HUES64 (cell line): ENCODE data around the gene ENTPD8.

Experiments used
- H3K27ac ChIP-seq: 2 replicates; pipeline ENCODE4 v1.7.0; 2013; ENCODE audit warnings: low read depth, low read length, inconsistent platforms
- H3K27me3 ChIP-seq: 2 replicates; pipeline ENCODE4 v1.6.1; 2013; ENCODE audit warnings: mild to moderate bottlenecking, low read length; ENCODE audit not compliant: insufficient read depth
- H3K36me3 ChIP-seq: 2 replicates; pipeline ENCODE4 v1.6.1; 2013; ENCODE audit warnings: mild to moderate bottlenecking, low read length; ENCODE audit not compliant: insufficient read depth
- H3K4me1 ChIP-seq: 2 replicates; pipeline ENCODE4 v1.6.1; 2013; ENCODE audit warnings: mild to moderate bottlenecking, low read length, moderate library complexity; ENCODE audit not compliant: insufficient read depth
- H3K4me3 ChIP-seq: 2 replicates; pipeline ENCODE4 v1.5.1; 2013; ENCODE audit warnings: mild to moderate bottlenecking, low read length, moderate library complexity
- H3K9ac ChIP-seq: 2 replicates; pipeline ENCODE4 v1.6.1; 2013; ENCODE audit warnings: mild to moderate bottlenecking, low read depth, low read length
- H3K9me3 ChIP-seq: 2 replicates; pipeline ENCODE4 v1.6.1; 2013; ENCODE audit warnings: low read depth, low read length; ENCODE audit not compliant: insufficient read depth
- WGBS: fragments of 150-250, 120-280 bp; methylation state at CpG from one replicate; pipeline ENCODE4 v1.1.7; 2013; ENCODE audit warnings: missing lambda C conversion rate; 5-methylcytosine and 5-hydroxymethylcytosine counted together

ENTPD8 gene

DNA sequence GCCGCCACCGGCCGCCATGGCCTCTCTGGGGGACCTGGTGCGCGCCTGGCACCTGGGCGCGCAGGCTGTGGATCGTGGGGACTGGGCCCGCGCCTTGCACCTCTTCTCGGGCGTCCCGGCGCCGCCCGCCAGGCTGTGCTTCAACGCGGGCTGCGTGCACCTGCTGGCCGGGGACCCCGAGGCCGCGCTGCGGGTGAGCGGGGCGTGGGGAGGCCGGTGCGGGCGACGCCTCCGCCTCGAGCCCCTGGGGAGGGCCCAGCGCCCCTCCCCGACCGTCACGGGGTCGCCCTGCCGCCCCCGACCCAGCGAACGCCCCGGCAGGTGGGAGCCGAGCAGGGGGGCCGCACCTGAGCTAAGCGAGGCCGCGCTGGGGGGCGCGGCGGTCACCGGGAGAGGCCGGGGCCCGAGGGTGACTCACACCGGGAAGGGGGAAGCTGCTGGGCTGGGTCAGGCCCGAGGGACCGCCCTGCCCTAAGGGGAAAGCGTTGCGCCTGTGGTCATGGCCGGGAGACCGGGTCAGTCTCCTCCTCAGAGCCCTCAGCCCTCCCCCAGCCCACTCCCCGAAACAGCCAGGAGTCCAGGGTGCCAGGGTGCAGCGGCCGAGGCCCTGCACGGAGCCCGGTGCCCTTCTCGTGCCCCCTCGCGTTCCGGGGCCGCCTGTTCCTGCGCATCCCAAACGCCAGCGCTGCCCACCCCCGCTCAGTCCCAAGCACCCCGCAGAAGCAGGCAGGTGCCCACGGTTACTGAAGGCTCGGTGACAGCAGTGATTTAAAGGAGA lies 17.5 kb downstream of the ENTPD8 start:
- Histone ChIP-seq H3K36me3 (peaks cover 2% of the 10 kb centered on the region; the same call in 1 of the 2 replicates), H3K4me3 (peak overlapping the region; percentile 55), H3K27ac (no peak overlapping the region), H3K4me1 (peaks cover 5% of the 10 kb centered on the region; the same call in 1 of the 2 replicates), H3K27me3 (peaks cover 16% of the 10 kb centered on the region), H3K9me3 (no peaks in the 10 kb centered on the region), H3K9ac (peak overlapping the region; percentile 52; the same call in 1 of the 2 replicates)
- WGBS, result 19% methylated on average over 77 of the region's 77 CpGs

DNA sequence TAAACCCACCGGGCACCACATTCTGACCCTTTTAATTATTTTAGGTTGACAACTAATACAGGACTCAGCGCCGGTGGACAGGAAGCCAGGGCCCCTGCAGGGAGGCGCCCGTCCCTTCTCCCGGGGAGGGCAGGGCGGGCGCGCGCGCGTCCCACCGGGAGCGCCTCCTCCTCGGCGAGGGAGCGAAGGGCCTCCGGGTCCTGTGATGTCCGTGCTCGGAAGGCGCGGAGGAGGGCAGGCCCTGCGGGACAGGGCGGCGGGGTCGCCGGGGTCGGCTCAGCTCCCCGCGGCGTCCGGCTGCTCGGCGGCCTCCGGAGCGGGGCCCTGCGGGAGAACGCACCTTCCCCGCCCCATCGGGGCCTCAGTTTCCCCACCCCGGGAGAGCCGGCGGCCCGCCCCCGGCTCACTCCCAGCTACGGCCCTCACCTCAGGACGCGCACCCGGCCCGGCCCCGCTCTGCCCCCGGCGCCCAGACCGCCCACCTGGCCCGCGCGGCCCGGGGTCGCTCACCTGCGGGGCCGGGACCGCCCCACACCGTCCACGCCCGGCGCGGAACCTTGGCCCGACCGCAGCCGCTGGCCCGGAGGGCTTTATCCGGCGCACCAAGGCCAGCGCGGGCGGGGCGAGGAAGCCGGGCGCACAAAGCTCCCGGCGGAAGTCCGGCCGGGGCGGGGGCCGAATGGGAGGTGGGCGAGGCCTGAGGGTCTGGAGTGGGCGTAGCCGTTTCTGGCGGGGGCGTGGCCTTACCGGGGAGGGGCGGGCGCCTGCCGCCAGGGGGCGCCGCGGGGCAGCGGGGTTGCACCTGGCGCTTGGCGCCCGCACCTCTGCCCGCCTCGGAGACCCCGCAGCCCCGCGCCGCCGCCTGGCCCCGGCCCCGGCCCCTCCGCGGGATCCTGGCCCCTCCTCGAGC lies 18.3 kb downstream of the ENTPD8 start, which contains the start of the genes EXD3 and NOXA1:
TSS of gene EXD3 (minus strand) at position 559 of the 910 bp plus-strand sequence. CDS start 27,805 bp downstream, outside the sequence.
TSS of gene NOXA1 (plus strand) at position 790 of the 910 bp plus-strand sequence. CDS start 137 bp downstream, outside the sequence.
- peak within 1 kb of the TSS; percentile 87 for H3K4me3 ChIP-seq
- peaks cover 5% of the 10 kb centered on the region; the same call in 1 of the 2 replicates for H3K4me1 ChIP-seq
- H3K27ac ChIP-seq, result no peak within 1 kb of the TSS
- WGBS, result under 1% methylated on average over 113 of the region's 113 CpGs
- peak within 1 kb of the TSS; percentile 78 for H3K9ac ChIP-seq
- H3K36me3 ChIP-seq, result peaks cover 2% of the 10 kb centered on the region; the same call in 1 of the 2 replicates
- peaks cover 16% of the 10 kb centered on the region for H3K27me3 ChIP-seq
- H3K9me3 ChIP-seq, result no peaks in the 10 kb centered on the region

DNA sequence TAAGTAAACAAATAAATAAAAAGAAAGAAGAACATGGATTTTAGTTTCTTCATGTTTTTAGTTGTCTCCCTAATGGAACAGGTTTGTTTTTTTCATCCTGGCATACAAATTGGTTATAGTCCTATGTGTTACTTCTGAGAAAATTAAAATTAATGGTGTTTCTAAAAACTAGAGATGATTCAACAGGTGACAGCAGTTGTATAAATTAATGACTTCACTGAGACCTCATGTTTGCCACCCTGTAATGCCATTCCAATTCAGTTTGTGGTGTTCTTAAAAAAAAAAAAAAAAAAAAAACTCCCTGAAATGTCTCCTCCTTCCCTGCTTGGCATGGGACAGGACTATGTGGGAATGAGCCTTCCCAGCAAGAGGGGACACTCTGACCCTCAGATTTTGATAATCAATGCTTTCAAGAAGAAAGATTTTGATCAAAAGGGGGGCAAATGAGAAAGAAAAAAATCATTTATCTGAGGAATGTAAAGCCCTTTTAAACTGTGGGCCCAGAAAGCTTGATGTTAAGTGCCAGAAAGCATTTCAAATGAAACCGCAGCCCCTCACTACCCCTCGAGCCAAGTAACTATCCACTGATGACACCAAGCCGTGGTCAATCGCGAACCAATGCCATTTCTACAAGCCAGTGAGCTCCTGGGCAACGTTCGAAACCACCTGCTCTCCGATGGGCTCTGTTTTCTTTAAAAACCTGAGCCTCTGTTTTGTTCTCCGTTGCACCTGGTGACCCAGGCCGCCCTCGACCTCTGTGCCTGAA lies 19.1 kb downstream of the ENTPD8 start:
- 7% methylated on average over 11 of the region's 11 CpGs for WGBS
- H3K4me3 ChIP-seq, result peak overlapping the region; percentile 87
- H3K9me3 ChIP-seq, result no peaks in the 10 kb centered on the region
- H3K27me3 ChIP-seq, result peaks cover 16% of the 10 kb centered on the region
- no peak overlapping the region for H3K27ac ChIP-seq
- H3K9ac ChIP-seq, result peak overlapping the region; percentile 78
- H3K4me1 ChIP-seq, result peaks cover 5% of the 10 kb centered on the region; the same call in 1 of the 2 replicates
- peaks cover 2% of the 10 kb centered on the region; the same call in 1 of the 2 replicates for H3K36me3 ChIP-seq

DNA sequence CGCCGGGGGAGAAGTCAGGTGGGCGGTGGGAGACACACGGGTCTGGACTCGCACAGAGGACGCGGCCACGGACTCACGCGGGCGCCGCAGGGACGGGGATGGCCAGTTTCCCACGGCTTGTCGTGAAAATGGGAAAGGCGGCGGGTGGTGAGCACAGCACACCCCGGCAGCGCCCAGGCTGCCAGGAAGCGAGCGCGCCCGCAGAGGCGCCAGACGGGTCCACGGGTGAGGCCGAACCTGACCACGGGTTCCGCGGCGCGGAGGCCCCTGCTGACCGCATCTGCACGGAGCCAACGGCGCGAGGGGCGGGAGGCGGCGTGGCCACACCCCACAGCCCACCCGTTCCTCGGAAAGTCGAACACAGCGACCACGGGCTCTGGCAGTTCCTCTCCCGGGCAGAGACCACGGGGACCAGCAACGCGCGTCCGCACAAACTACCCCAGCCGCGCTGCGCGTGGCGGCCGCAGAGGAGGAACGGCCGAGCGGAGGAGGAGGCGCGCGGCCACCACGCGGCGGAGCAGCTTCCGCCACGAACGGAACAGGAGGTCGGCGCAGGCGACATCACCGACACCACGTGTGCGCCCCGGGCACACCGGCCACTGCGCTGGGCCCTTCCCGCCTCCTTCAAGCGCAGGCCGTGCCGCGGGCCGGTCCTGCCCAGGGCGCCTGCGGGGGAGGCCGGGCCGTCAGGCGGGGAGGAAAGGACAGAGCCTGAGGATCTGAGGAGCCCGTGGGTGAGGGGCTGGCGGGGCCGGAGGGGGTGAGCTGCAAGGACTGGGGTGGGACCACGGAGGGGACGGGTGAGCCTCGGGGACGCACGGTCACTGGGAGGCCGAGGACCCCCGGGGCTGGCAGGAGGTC lies 23.8 kb downstream of the ENTPD8 start:
- Histone ChIP-seq H3K9ac (no peak overlapping the region), H3K36me3 (peaks cover 2% of the 10 kb centered on the region; the same call in 1 of the 2 replicates), H3K4me1 (peaks cover 5% of the 10 kb centered on the region; the same call in 1 of the 2 replicates), H3K27me3 (no peaks in the 10 kb centered on the region), H3K9me3 (no peaks in the 10 kb centered on the region), H3K27ac (no peak overlapping the region), H3K4me3 (no peak overlapping the region)
- WGBS, result 96% methylated on average over 99 of the region's 99 CpGs

DNA sequence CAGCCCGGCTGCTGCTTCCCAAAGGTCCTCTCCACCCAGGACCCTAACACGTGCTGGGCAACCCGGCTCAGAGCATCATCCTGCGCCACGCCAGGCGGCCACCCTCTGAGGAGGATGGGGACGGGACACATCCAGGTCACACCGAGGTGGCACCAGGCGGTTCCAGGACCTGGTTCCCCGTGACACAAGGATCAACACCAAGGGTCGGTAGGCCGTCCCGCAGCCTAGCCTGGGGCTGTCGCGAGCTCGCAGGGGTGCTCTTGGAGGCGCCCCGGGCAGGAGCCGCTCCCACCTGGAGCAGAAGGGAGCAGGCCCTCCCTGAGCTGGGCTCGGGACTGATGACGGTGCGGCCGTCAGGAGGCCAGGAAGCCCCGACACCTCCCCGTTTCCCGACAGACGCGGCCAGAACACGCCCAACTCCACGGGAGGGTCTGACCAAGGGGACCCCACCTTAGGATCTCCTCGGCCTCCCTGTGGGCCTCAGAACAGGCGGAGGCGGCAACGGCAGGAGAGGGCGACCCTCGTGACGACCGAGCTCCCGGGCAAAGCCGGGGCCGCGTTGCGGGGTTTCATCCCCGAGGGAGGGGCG lies 24.5 kb downstream of the ENTPD8 start:
- peaks cover 5% of the 10 kb centered on the region; the same call in 1 of the 2 replicates for H3K4me1 ChIP-seq
- WGBS, result 94% methylated on average over 45 of the region's 45 CpGs
- no peak overlapping the region for H3K9ac ChIP-seq
- no peaks in the 10 kb centered on the region for H3K27me3 ChIP-seq
- H3K36me3 ChIP-seq, result peaks cover 2% of the 10 kb centered on the region; the same call in 1 of the 2 replicates
- no peaks in the 10 kb centered on the region for H3K9me3 ChIP-seq
- no peak overlapping the region for H3K4me3 ChIP-seq
- H3K27ac ChIP-seq, result no peak overlapping the region

DNA sequence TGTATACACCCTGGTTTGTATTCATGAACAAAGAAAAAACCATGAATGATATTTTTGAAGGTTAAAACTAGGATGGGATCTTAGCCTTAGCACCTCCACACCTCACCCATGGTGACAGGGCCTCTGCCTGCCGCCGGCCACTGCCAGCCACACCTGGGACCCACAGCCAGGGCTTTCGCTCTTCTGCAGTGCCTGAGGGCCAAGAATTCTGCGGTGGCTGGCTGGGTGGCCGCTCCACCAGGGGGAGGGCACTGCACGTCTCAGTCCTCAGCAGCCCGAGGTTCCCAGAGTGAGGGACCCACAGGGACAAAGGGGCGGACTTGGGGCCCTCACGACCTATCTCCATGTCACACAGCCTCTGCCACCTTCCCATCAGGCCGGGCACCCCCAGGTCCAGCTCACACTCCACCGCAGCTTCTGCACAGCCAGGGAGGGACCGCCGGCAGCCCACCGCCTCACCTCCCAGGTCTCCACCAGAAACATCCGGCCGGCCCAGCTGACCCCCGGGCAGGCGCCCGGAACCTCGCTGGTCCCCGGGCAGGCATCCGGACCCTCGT lies 25.1 kb downstream of the ENTPD8 start:
- Histone ChIP-seq H3K4me3 (no peak overlapping the region), H3K9ac (no peak overlapping the region), H3K4me1 (peaks cover 5% of the 10 kb centered on the region; the same call in 1 of the 2 replicates), H3K27ac (no peak overlapping the region), H3K9me3 (no peaks in the 10 kb centered on the region), H3K27me3 (no peaks in the 10 kb centered on the region), H3K36me3 (peaks cover 2% of the 10 kb centered on the region; the same call in 1 of the 2 replicates)
- WGBS, result 94% methylated on average over 23 of the region's 23 CpGs

DNA sequence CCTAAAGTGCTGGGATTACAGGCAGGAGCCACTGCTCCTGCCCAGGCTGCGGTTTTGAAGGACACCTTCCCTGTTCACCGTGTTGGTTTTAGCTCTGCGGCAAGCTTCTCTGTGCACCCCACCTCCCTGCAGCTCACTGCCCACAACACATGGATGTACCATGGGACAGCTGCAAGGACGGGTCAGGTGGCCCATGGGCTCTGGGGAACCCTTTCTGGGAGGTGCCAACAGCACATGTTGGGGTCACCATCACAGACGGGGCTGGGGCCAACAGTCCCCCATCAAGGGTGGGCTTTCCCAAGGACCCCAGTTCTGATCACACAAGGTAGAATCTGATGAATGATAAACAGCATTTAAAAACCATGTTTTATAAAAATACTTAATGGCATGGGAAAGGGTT lies 25.7 kb downstream of the ENTPD8 start:
- Histone ChIP-seq H3K36me3 (peaks cover 2% of the 10 kb centered on the region; the same call in 1 of the 2 replicates), H3K4me3 (no peak overlapping the region), H3K27ac (no peak overlapping the region), H3K27me3 (no peaks in the 10 kb centered on the region), H3K9me3 (no peaks in the 10 kb centered on the region), H3K4me1 (peaks cover 5% of the 10 kb centered on the region; the same call in 1 of the 2 replicates), H3K9ac (no peak overlapping the region)
- WGBS, result 86% methylated on average over 5 of the region's 5 CpGs

DNA sequence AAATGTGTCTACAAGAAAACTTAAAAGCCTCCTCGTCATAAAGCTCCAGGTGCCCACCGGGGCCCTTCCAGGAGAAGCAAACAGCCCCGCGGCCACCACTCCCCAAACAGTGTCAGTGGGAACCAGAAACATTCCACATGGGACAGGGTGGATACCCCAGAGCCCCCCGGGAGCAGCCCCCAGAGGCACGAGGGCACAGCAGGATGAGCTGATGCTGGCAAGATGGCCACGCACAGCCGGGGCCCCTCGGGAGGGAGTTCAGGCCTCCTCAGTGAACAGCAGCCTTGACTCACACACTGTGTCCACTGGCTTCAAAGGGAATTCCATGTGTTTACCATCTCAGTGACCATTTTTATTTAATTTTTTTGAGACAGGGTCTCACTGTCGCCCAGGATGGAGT lies 28.7 kb downstream of the ENTPD8 start:
- H3K36me3 ChIP-seq, result no peaks in the 10 kb centered on the region
- H3K27ac ChIP-seq, result no peak overlapping the region
- H3K4me1 ChIP-seq, result peaks cover 5% of the 10 kb centered on the region; the same call in 1 of the 2 replicates
- H3K27me3 ChIP-seq, result 0 out of 2 replicates have a peak, but pooled peaks cover 2% of the 10 kb centered on the region
- no peak overlapping the region for H3K4me3 ChIP-seq
- H3K9me3 ChIP-seq, result no peaks in the 10 kb centered on the region
- 86% methylated on average over 10 of the region's 10 CpGs for WGBS
- H3K9ac ChIP-seq, result no peak overlapping the region

DNA sequence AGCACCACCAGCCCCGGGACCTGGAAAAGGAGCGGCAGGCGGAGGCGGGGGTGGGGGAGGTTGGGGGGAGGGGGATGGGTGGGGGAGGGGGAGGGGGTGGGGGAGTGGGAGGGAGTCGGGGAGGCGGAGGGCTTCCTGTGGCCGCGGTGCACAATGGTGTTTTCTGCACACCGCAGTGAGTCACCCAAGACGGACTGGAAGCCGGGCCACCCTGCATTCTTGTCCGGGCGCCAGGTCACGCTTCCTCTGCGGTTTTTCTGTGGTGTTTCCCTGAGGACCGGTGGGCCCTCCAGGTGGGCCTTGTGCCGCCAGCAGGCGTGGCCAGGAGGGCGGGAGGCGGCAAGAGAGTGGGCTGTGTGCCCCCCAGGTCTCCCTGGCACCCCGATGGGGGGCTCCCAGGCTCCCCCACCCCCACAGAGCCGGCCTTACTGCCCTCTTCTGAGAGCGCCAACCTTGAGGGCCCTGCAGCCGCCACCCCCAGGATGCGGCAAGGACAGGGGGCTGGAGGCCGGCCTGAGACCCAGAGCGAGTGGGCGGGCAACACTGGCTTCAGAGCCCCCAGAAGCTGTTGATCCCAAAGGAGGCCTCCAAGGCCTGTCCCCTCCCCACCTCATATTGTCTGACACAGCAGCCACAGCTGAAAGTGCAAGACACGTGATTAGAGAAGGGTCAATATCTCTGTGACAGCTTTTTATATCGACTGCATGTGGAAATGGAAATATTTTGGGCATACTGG lies 29.3 kb downstream of the ENTPD8 start:
- H3K9me3 ChIP-seq, result no peaks in the 10 kb centered on the region
- peak overlapping the region; percentile 25; the same call in 1 of the 2 replicates for H3K27ac ChIP-seq
- H3K9ac ChIP-seq, result no peak overlapping the region
- 73% methylated on average over 25 of the region's 30 CpGs for WGBS
- no peaks in the 10 kb centered on the region for H3K36me3 ChIP-seq
- H3K27me3 ChIP-seq, result 0 out of 2 replicates have a peak, but pooled peaks cover 2% of the 10 kb centered on the region
- no peak overlapping the region for H3K4me3 ChIP-seq
- peaks cover 5% of the 10 kb centered on the region; the same call in 1 of the 2 replicates for H3K4me1 ChIP-seq
